Gastroesophageal sphincter (tissue), 4 donors: ENCODE measurements around the gene EPHA1. TPM values are rescaled to one million over a fixed set of nuclear protein-coding genes. Genes with fewer than 3 reads are reported as not detected.

Source experiments
- ATAC-seq: fragments of 150-250 bp; one replicate; pipeline ENCODE4 v1.9.1; 2016; ENCODE audit warnings: mild to moderate bottlenecking, moderate library complexity
- H3K27ac ChIP-seq, 4 donors: fragments of 200-600 bp; sonication (generic) in 3 of 4; 1 replicate in 3 of 4; 2 replicates in 1 of 4; pipeline ENCODE4 v1.5.1; 2016 to 2019
- H3K27me3 ChIP-seq: fragments of 200-600 bp; sonication (generic); one replicate; pipeline ENCODE4 v1.5.1; 2019
- H3K36me3 ChIP-seq, 2 donors: fragments of 200-600 bp; sonication (generic); one replicate each; pipeline ENCODE4 v1.5.1; 2019; ENCODE audit warnings: control low read depth in 1 of 2
- H3K4me1 ChIP-seq, 3 donors: fragments of 200-600 bp; sonication (generic); 1 replicate in 2 of 3; 2 replicates in 1 of 3; pipeline ENCODE4 v1.5.1; 2016 to 2019; ENCODE audit warnings: control low read depth in 2 of 3
- H3K4me3 ChIP-seq, 2 donors: fragments of 200-600 bp; sonication (generic); one replicate each; pipeline ENCODE4 v1.5.1; 2019; ENCODE audit warnings: mild to moderate bottlenecking in 1 of 2, moderate library complexity in 1 of 2
- H3K9me3 ChIP-seq, 3 donors: fragments of 200-600 bp; sonication (generic); one replicate each; pipeline ENCODE4 v1.5.1; 2017 to 2019; ENCODE audit warnings: control low read depth in 2 of 3
- CTCF ChIP-seq, 4 experiments: fragments of 200-600 bp in 2 of 4; fragments of 450-650 bp in 2 of 4; sonication (generic) in 1 of 4; IDR thresholded peaks; one replicate each; pipeline ENCODE4 v1.5.1; 2017 to 2019; ENCODE audit warnings: antibody characterized with exemption in 4 of 4, mild to moderate bottlenecking in 2 of 4, moderate library complexity in 2 of 4
- EP300 ChIP-seq: sonication (generic); formaldehyde crosslinking; IDR thresholded peaks from one replicate; pipeline ENCODE4 v1.6.1; 2017; ENCODE audit warnings: antibody characterized with exemption, mild to moderate bottlenecking
- POLR2A ChIP-seq, 2 donors: fragments of 450-650 bp; IDR thresholded peaks; one replicate each; pipeline ENCODE4 v1.6.1; 2017; ENCODE audit warnings: antibody characterized with exemption in 2 of 2, mild to moderate bottlenecking in 2 of 2, moderate library complexity in 1 of 2
- POLR2AphosphoS5 ChIP-seq: sonication (generic); formaldehyde crosslinking; IDR thresholded peaks from one replicate; pipeline ENCODE4 v1.6.1; 2017; ENCODE audit warnings: antibody characterized with exemption
- WGBS, 2 donors: methylation state at CpG; one replicate each; pipeline ENCODE4 v1.1.5; 2018; ENCODE audit warnings: low coverage in 1 of 2; 5-methylcytosine and 5-hydroxymethylcytosine counted together
- total RNA-seq, 4 donors: library from RNA; depleted of rRNA; stranded (reverse); fragments of >200 nt; gene quantifications; one replicate each; pipeline ENCODE4 v1.1.0, GENCODE V29; 2016

EPHA1 gene
- total RNA-seq, 4 donors from 2014 or later, result 0.78 to 2.5 TPM; not detected in 2

DNA sequence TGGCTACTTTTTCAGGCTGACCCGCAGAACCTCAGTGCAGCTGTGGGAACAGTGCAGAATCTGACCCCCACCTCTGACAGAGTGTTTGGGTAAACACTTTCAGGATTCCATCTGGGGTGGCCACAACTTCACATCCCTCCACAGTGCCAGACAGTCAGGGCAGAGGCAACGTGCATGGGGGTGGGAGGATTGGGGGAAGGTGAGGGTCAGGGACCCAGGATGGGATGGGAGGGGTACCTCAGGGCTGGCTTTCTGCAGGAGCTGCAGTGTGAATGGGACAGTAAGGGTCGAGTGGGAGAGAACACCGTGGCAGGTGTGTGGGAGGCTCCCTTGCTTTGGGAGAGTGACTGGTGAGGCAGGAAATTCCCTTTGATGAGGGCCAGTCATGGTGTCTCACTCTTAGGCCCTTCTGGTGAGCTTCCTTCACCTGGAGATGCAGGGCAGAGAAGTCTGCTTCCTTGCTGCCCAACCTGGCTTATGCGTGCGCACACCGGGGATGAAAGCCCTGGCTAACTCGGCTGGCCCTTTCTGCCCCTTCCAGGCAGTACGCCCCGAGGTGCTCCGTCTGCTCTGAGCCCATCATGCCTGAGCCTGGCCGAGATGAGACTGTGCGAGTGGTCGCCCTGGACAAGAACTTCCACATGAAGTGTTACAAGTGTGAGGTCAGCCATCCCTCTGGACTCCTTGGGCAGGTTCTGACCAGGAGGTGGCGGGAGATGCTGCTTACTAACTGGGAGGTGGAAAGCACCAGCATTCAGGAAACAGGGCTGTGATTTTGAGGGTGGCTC, 19.1 kb downstream of the EPHA1 start:
- no peak overlapping the region for H3K4me3 ChIP-seq
- H3K4me1 ChIP-seq, result peaks cover 3 to 93% (median 71%) of the 10 kb centered on the region in 3 donors
- WGBS, 2 donors, result 75% methylated on average over 2 of the region's 15 CpGs; no CpG with 5 or more reads in 1 of the 2 donors
- H3K9me3 ChIP-seq, result no peaks in the 10 kb centered on the region
- H3K27ac ChIP-seq, result peak overlapping the region in 3 of 4 donors; percentile 99 to 100 (median 99)
- TF ChIP-seq POLR2AphosphoS5 (no peak), POLR2A (IDR thresholded peaks at IDR 0.05) (no peak), CTCF (IDR thresholded peaks at IDR 0.05) (no peak), EP300 (no peak)
- peaks cover 0 to 44% of the 10 kb centered on the region in 2 donors for H3K36me3 ChIP-seq
- no peaks in the 10 kb centered on the region for H3K27me3 ChIP-seq
- ATAC-seq, result no peak

DNA sequence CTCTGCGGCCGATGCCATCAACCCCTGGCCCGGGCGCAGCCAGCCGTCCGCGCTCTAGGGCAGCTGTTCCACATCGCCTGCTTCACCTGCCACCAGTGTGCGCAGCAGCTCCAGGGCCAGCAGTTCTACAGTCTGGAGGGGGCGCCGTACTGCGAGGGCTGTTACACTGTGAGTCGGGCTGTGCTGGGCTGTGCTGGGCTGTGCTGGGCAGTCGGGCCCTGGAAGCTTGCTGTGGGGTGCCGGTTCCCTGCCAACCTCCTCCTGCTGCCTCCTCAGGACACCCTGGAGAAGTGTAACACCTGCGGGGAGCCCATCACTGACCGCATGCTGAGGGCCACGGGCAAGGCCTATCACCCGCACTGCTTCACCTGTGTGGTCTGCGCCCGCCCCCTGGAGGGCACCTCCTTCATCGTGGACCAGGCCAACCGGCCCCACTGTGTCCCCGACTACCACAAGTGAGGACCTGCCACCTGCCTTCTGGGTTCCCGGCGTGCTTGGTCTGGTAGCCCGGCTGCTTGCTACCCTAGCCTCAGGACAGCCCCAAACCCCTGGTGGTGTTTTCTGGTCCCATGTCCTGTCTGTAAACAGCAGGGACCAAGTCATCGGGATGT, 20.1 kb downstream of the EPHA1 start:
- no peak for ATAC-seq
- H3K27me3 ChIP-seq, result no peaks in the 10 kb centered on the region
- no peak overlapping the region for H3K4me3 ChIP-seq
- peaks cover 3 to 100% (median 80%) of the 10 kb centered on the region in 3 donors for H3K4me1 ChIP-seq
- WGBS, 2 donors, result 62% methylated on average over 7 of the region's 28 CpGs; no CpG with 5 or more reads in 1 of the 2 donors
- H3K9me3 ChIP-seq, result no peaks in the 10 kb centered on the region
- peaks cover 0 to 44% of the 10 kb centered on the region in 2 donors for H3K36me3 ChIP-seq
- TF ChIP-seq CTCF (IDR thresholded peaks at IDR 0.05), result no peak
- no peak for TF ChIP-seq POLR2A (IDR thresholded peaks at IDR 0.05)
- no peak for TF ChIP-seq EP300
- TF ChIP-seq POLR2AphosphoS5, result peak; percentile 14
- H3K27ac ChIP-seq, result peak overlapping the region; percentile 1 to 100 (median 99)

DNA sequence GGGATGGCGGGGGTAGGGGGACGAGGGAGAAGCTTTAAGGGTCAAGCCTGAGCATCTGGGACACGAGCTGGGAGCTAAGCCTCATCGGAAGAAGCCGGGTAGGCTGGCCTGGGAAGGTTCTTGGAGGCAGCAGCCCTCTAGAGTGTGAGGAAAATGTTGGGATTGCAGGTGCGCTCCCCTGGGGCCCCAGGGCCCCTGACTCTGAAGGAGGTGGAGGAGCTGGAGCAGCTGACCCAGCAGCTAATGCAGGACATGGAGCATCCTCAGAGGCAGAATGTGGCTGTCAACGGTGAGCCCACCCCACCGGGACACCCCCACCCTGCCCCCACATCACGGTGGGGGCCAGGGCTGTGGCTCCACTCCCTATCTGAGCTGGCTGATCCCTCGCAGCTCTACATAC, 20.6 kb downstream of the EPHA1 start:
- TF ChIP-seq POLR2A (IDR thresholded peaks at IDR 0.05) (no peak), EP300 (no peak)
- Histone ChIP-seq H3K4me1 (peaks cover 3 to 100% (median 80%) of the 10 kb centered on the region in 3 donors), H3K9me3 (no peaks in the 10 kb centered on the region), H3K27ac (peak overlapping the region in 3 of 4 donors; percentile 99 to 100 (median 99)), H3K4me3 (no peak overlapping the region), H3K36me3 (peaks cover 0 to 44% of the 10 kb centered on the region in 2 donors), H3K27me3 (no peaks in the 10 kb centered on the region)
- no peak for ATAC-seq
- 73% methylated on average over 2 of the region's 10 CpGs; no CpG with 5 or more reads in 1 of the 2 donors for WGBS, 2 donors

DNA sequence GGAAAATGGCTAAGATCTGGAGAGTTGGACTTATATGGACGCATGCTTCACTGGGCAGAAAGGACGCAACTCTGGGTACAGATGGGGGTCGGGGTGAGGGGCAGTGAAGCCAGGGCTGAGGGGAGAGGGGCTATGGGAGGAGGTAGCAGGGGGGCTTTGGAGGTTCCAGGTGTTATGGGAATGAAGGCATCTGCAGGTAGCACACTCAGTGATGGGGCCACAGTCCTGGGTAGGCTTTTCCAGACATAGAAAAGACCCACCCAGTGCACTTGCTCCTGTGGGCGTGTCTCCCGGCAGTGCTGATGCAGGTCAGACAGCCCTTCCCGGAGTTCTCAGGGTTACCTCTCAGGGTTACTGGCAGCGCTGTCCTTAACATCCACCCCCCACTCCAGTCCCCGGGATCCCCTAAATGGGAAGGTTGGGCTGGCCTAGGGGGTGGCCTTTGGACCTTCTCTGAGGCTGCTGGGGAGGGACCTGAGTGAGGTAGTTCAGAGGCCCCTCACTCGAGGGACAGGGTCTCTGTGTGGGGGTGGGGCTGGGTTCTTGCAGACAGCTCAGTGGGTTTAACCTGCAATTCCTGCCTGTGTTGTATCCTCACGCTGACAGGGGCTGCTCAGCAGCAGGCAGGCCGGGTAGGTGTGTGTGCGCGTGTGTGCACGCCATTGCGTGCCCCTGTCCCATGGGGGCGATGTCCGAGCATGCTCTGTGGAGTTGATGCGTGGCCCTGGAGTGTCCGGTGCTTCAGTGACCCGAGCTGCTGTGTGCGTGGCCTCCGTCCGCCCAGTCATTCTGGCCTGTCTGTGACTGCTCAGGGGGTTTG, 21.3 kb downstream of the EPHA1 start:
- Histone ChIP-seq H3K9me3 (no peaks in the 10 kb centered on the region), H3K4me3 (no peak overlapping the region), H3K4me1 (peaks cover 3 to 100% (median 80%) of the 10 kb centered on the region in 3 donors), H3K27me3 (no peaks in the 10 kb centered on the region), H3K27ac (peak overlapping the region in 3 of 4 donors; percentile 99 to 100 (median 99)), H3K36me3 (peaks cover 0 to 44% of the 10 kb centered on the region in 2 donors)
- ATAC-seq, result no peak
- WGBS, 2 donors, result 61 to 63% methylated on average over 3 to 5 of the region's 23 CpGs
- peak; percentile 27 for TF ChIP-seq POLR2AphosphoS5
- peak in 2 of 4 experiments; percentile 15 to 28 for TF ChIP-seq CTCF (IDR thresholded peaks at IDR 0.05)
- TF ChIP-seq EP300, result no peak
